Spleen (tissue), 11 donors: ENCODE data around the gene PRDX4. TPM values are rescaled to one million over a fixed set of nuclear protein-coding genes. Genes with fewer than 3 reads are reported as not detected.

Experiments
- DNase-seq: peaks from one replicate; pipeline ENCODE4 v3.0.0-alpha.2; 2020
- H3K27ac ChIP-seq, 8 donors: fragments of 200-600 bp; sonication (generic) in 7 of 8; 1 replicate in 4 of 8; 2 replicates in 4 of 8; pipeline versions ENCODE4 v1.5.0 to v1.8.0; 2016 to 2021; ENCODE audit warnings: inconsistent platforms in 4 of 8, mild to moderate bottlenecking in 4 of 8, moderate library complexity in 1 of 8
- H3K27me3 ChIP-seq, 7 donors: fragments of 200-600 bp; sonication (generic) in 6 of 7; replicated peaks in 1 of 7; 1 replicate in 4 of 7; 2 replicates in 3 of 7; pipeline versions ENCODE4 v1.5.0 to v1.8.0; 2016 to 2021; ENCODE audit warnings: inconsistent platforms in 3 of 7, mild to moderate bottlenecking in 1 of 7
- H3K36me3 ChIP-seq, 6 donors: fragments of 200-600 bp; sonication (generic) in 5 of 6; 1 replicate in 4 of 6; 2 replicates in 2 of 6; pipeline versions ENCODE4 v1.5.0 to v1.8.0; 2016 to 2021; ENCODE audit warnings: inconsistent platforms in 2 of 6
- H3K4me1 ChIP-seq, 6 donors: fragments of 200-600 bp; sonication (generic) in 5 of 6; 1 replicate in 3 of 6; 2 replicates in 3 of 6; pipeline versions ENCODE4 v1.5.0 to v1.8.0; 2016 to 2021; ENCODE audit warnings: inconsistent platforms in 3 of 6
- H3K4me3 ChIP-seq, 8 donors: fragments of 200-600 bp; sonication (generic) in 7 of 8; 1 replicate in 4 of 8; 2 replicates in 4 of 8; pipeline versions ENCODE4 v1.5.0 to v1.8.0; 2016 to 2021; ENCODE audit warnings: inconsistent platforms in 4 of 8, mild to moderate bottlenecking in 4 of 8, moderate library complexity in 2 of 8
- H3K9me3 ChIP-seq, 8 donors: fragments of 200-600 bp; sonication (generic) in 7 of 8; 1 replicate in 4 of 8; 2 replicates in 4 of 8; pipeline versions ENCODE4 v1.5.0 to v1.8.0; 2016 to 2021; ENCODE audit warnings: inconsistent platforms in 4 of 8
- CTCF ChIP-seq, 11 experiments: fragments of 200-600 bp in 7 of 11; fragments of 450-650 bp in 4 of 11; sonication (generic) in 4 of 11; IDR thresholded peaks in 8 of 11; conservative IDR thresholded peaks in 3 of 11; 1 replicate in 7 of 11; 2 replicates in 4 of 11; pipeline versions ENCODE4 v1.4.0 to v1.8.0; 2016 to 2021; ENCODE audit warnings: antibody characterized with exemption in 11 of 11, inconsistent platforms in 4 of 11, mild to moderate bottlenecking in 1 of 11
- POLR2A ChIP-seq, 3 donors: fragments of 450-650 bp; IDR thresholded peaks; one replicate each; pipeline ENCODE4 v1.5.1; 2017; ENCODE audit warnings: antibody characterized with exemption in 3 of 3, mild to moderate bottlenecking in 1 of 3
- POLR2AphosphoS5 ChIP-seq, 3 donors: sonication (generic); formaldehyde crosslinking; IDR thresholded peaks; one replicate each; pipeline ENCODE4 v1.5.1; 2017; ENCODE audit warnings: antibody characterized with exemption in 3 of 3
- WGBS, 5 donors: extraction: QIAGEN DNeasy Blood & Tissue Kit in 3 of 5; methylation state at CpG; one replicate each; pipeline versions ENCODE4 v1.1.5 to v1.1.7; 2013 to 2018; 5-methylcytosine and 5-hydroxymethylcytosine counted together
- intact Hi-C: fragments of 100-400 bp; cut with DNase I; formaldehyde crosslinking; loops from one replicate; pipeline ENCODE4 v1.15.0; 2023; ENCODE audit warnings: low total_unique reads
- polyA plus RNA-seq, 3 donors: library from polyadenylated mRNA; stranded (reverse); fragments of 200-250 nt; gene quantifications; one replicate each; pipeline ENCODE4 v1.2.1, GENCODE V29; 2013
- total RNA-seq, 7 donors: library from RNA; depleted of rRNA in 3 of 7; stranded (reverse); fragments of >200 nt in 3 of 7; fragmentation: NEBNext Ultra II Directional in 4 of 7; extraction: Animal tissue kit (Norgen Biotek cat#: 25700) in 4 of 7; gene quantifications; one replicate each; pipeline versions ENCODE4 v1.1.0 to v1.2.1, GENCODE V29; 2016 to 2021
- donor health status: healthy with polysubstance abuse.
- donor health status: DM: no; HTN: no; CAD: no; lungs with moderate emphysema.
- donor health status: DM: no; HTN: no; CAD: no.
- donor health status: Bipolar disorder and iron deficiency.
- donor health status: healthy.
- donor health status: DM: no; HTN: no; CAD: no.
- donor health status: DM: yes; HTN: yes; CAD: no.

The PRDX4 gene
- total and polyA plus RNA-seq, 10 donors = 13.5 to 107 (median 38.1) TPM

- Histone ChIP-seq H3K36me3 (no peaks in the 10 kb centered on the region), H3K4me3 (no peak overlapping the region), H3K4me1 (peaks cover 0 to 16% (median 5%) of the 10 kb centered on the region in 6 donors), H3K27ac (no peak overlapping the region), H3K27me3 (no peaks in the 10 kb centered on the region), H3K9me3 (no peaks in the 10 kb centered on the region)
- intact Hi-C loops = no loop called here
- TF ChIP-seq CTCF (IDR thresholded peaks at IDR 0.05 in 8 of 11, conservative IDR thresholded peaks at IDR 0.05 in 3 of 11) (no peak), POLR2A (IDR thresholded peaks at IDR 0.05) (no peak), POLR2AphosphoS5 (IDR thresholded peaks at IDR 0.05) (no peak)
- DNase-seq = no peak
- WGBS, 5 donors = 40 to 87% (median 57%) methylated on average over 1 of the region's 1 CpG
These were observed 5.6 kb upstream of the PRDX4 start for GRCh38 chrX:23661671-23662070.

DNA sequence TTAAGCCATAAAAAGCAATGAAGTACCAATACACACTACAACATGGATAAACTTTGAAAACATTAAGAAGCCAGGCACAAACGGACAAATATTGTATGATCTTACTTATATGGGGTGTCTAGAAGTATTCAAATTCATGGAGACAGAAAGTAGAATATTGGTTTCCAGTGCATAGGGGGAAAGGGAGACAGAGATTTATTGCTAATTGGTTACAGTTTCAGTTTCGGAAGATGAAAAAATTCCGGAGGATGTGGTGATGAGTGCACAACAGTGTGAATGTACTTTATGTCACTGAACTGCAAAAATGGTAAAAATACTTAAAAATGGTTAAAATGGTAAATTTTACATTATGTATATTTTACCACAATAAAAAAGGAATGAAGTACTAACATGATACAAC lies 5.1 kb upstream of the PRDX4 start:
- H3K9me3 ChIP-seq = no peaks in the 10 kb centered on the region
- 24 to 54% (median 48%) methylated on average over 3 of the region's 3 CpGs for WGBS, 5 donors
- no peak for DNase-seq
- H3K27ac ChIP-seq = peak overlapping the region in 4 of 8 donors; percentile 15 to 44 (median 38)
- no peak overlapping the region for H3K4me3 ChIP-seq
- intact Hi-C loops = no loop called here
- TF ChIP-seq POLR2A (IDR thresholded peaks at IDR 0.05) (no peak), CTCF (IDR thresholded peaks at IDR 0.05 in 8 of 11, conservative IDR thresholded peaks at IDR 0.05 in 3 of 11) (no peak), POLR2AphosphoS5 (IDR thresholded peaks at IDR 0.05) (no peak)
- H3K4me1 ChIP-seq = peaks cover 0 to 20% (median 7%) of the 10 kb centered on the region in 6 donors
- H3K36me3 ChIP-seq = no peaks in the 10 kb centered on the region
- no peaks in the 10 kb centered on the region for H3K27me3 ChIP-seq

DNA sequence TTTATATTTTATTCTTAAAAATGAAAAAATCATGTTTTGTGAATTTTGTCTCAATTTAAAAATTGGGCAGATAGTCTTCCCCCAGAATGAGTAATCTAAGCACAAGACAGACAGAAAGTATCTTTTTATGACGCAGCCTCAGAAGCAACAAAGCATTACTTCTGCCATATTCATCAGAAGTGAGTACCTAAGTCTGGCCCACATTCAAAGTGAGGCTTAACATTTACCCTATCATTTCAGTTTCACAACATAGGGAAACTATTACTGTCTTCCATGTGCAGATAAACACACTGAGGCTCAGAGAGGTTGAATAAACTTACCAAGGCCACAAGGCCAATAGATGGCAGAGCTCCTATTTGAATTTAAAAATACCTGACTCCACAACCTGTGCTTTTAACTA lies 4.4 kb upstream of the PRDX4 start:
- TF ChIP-seq CTCF (IDR thresholded peaks at IDR 0.05 in 8 of 11, conservative IDR thresholded peaks at IDR 0.05 in 3 of 11) = no peak
- no peak for TF ChIP-seq POLR2A (IDR thresholded peaks at IDR 0.05)
- TF ChIP-seq POLR2AphosphoS5 (IDR thresholded peaks at IDR 0.05) = no peak
- DNase-seq = no peak
- WGBS, 5 donors = 65 to 95% (median 75%) methylated on average over 1 of the region's 1 CpG

GRCh38 chrX:23664496-23664895 lies 2.8 kb upstream of the PRDX4 start:
- WGBS, 5 donors = 83 to 99% (median 92%) methylated on average over 1 to 10 of the region's 10 CpGs
- Histone ChIP-seq H3K4me3 (no peak overlapping the region), H3K4me1 (peaks cover 5 to 37% (median 16%) of the 10 kb centered on the region in 6 donors), H3K27ac (no peak overlapping the region), H3K9me3 (no peaks in the 10 kb centered on the region), H3K27me3 (no peaks in the 10 kb centered on the region), H3K36me3 (no peaks in the 10 kb centered on the region)
- DNase-seq = no peak
- intact Hi-C loops = no loop called here
- TF ChIP-seq POLR2AphosphoS5 (IDR thresholded peaks at IDR 0.05) = no peak
- no peak for TF ChIP-seq POLR2A (IDR thresholded peaks at IDR 0.05)
- no peak for TF ChIP-seq CTCF (IDR thresholded peaks at IDR 0.05 in 8 of 11, conservative IDR thresholded peaks at IDR 0.05 in 3 of 11)

More for the DNA sequence above, 4.4 kb upstream of the PRDX4 start:
- no peak overlapping the region for H3K4me3 ChIP-seq
- peaks cover 0 to 21% (median 7%) of the 10 kb centered on the region in 6 donors for H3K4me1 ChIP-seq
- H3K9me3 ChIP-seq = no peaks in the 10 kb centered on the region
- H3K27me3 ChIP-seq = no peaks in the 10 kb centered on the region
- intact Hi-C loops = no loop called here
- H3K36me3 ChIP-seq = no peaks in the 10 kb centered on the region
- H3K27ac ChIP-seq = peak overlapping the region in 4 of 8 donors; percentile 15 to 44 (median 38)
